NCI-H1930 (cell line): Measurements from ENCODE around the gene MAGI3.
A peak's percentile ranks its signal among the peaks of the same experiment; 100 is the strongest.

Experiments
- DNase-seq, 2 experiments: peaks; one replicate each; lab custom pipeline; 2025; lab: John Stamatoyannopoulos, UW

MAGI3 gene

DNA sequence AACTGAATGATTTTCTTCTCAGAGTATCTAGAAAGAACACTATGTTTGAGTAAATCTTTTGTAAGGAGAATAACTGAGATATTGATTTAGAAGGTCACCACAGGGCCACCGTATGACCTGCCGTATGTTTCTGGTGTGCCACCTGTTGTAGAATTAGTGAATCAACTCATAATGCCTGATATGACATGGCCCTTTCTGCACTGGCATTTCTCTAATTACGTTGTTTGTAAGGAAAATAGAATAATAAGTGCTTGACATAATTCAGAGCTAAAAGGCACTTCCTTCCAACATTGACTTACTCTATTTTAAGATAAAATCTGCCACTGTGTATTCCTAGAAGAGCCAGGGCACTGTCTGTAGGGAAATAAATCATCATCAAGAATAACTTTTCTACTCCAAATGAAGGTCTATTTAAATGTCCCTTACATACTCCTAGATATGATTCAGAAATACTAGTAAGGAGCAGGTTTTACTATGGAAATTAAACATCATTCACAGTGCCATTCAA, 267.3 kb downstream of the MAGI3 start:
- no peak for DNase-seq

DNA sequence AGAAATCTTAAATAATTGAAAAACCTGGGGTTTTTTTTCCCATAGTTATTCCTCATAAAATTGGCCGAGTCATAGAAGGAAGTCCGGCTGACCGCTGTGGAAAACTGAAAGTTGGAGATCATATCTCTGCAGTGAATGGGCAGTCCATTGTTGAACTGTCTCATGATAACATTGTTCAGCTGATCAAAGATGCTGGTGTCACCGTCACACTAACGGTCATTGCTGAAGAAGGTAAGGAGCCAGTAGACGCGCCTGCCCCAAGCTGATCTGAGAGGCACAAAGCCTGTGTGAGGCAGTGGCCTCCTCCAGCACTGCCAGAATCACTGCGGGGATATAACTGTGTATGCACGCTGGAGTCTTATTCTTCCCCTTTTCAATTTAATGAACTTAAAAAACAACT, 268.7 kb downstream of the MAGI3 start:
- DNase-seq, result no peak

DNA sequence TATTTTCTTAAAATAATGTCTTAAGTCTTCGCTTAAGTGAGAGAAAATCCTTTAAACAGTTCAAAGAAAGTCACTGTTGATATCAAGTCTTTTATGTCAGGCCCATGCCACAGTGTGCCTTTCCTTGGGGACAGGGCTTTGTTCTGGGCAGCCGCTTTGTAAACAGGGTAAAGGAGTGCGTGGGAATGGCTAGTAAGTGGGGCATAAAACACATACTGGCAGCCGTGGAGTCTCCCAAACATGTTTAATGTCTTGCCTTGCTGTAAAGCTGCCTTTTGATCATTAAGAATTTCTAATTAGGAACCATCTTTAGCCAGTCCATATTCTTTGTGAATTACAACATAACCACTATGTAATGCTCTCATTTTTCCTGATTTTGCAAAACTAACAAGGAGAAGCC, 269.2 kb downstream of the MAGI3 start:
- no peak for DNase-seq

DNA sequence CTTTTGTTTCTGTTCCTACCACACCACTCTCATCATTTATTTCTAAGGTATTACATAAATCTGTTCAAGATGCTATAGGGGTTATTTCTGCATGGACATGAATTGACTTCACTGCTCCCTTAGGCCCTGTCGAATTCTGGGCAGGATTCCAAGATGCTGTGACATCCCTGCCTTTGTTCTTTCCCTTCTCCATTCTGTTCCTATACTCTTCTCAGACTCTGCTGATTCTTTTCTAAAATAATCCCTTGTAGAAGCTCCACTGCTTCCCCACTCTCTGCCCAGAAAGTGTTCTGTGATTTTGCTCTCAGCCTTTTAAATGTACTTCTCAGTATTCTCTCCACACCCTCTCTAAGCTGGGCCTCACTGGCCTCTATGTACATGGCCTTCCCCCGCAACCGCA, 269.8 kb downstream of the MAGI3 start:
- DNase-seq, result no peak

DNA sequence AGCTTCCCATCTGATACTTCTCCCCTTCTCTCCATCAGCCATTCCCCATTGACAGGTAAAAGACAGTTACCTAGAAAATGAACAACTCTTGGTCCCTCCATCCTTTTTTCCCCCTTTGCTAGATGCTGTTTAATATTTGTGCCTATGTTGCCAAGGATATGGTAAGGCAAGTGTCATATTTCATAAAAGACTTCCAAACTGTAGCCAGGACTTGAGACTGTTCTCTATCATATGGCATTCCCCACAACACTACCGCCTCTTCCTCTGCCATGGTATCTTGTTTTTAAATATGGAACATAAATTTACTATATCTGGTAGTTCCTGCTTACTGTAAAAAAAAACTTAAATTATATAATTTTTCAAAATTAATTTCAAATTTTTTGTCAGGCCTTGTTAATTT, 271.8 kb downstream of the MAGI3 start:
- no peak for DNase-seq

DNA sequence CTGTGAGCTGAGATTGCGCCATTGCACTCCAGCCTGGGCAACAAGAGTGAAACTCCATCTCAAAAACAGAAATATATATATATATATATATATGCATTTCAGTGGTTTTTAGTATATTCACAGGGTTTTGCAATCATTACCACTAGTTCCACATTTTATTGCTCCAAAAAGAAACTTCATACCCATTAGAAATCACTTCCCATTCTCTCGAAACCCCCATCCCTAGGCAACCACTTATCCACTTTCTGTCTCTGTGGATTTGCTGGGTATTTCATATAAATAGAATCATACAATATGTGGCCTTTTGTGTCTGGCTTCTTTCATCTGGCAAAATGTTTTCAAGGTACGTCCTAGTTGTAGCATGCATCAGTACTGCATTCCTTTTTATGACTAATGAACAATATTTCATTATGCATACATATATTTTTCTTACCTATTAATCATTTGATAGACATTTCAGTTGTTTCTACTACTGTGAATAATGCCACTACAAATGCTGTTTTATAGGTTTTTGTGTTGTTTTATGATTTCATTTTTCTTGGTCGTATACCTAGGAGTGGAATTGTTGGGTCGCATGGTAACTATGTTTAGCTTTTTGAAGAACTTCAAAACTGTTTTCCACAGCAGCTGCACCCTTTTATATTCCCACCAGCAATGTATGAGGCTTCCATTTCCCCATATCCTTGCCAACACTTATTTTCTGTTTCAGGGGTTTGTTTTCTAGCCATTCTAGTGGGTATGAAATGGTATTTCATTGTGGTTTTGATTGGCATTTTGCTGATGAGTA, 273.0 kb downstream of the MAGI3 start:
- no peak for DNase-seq

DNA sequence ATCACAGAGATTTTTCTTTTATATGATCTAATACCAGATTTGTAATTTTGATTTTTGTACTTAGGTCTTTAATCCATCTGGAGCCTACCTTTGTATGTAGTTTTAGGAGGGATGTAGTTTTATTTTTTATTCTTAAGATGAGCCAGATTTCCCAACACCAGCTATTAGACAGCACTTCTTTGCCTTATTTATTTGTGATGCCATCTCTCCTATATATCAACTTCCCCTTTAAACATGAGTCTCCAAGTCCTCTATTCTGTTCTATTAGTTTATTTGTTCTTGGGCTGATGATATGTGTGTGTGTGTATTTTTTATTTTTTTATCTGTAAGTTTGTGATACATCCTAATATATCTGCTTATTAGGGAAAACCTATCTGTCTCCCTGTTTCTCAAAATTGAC, 274.8 kb downstream of the MAGI3 start:
- no peak for DNase-seq

DNA sequence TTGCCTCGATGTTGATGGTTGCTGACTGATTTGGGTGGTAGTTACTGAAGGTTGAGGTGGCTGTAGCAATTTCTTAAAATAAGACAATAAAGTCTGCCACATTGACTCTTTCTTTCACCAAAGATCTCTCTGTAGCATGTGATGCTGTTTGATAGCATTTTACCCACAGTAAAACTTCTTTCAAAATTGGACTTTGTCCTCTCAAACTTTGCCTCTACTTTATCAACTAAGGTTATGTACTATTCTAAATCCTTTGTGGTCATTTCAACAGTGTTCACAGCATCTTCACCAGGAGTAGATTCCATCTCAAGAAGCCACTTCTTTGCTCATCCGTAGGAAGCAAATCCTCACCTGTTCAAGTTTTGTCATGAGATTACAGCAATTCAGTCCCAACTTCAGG, 275.8 kb downstream of the MAGI3 start:
- DNase-seq, result no peak

DNA sequence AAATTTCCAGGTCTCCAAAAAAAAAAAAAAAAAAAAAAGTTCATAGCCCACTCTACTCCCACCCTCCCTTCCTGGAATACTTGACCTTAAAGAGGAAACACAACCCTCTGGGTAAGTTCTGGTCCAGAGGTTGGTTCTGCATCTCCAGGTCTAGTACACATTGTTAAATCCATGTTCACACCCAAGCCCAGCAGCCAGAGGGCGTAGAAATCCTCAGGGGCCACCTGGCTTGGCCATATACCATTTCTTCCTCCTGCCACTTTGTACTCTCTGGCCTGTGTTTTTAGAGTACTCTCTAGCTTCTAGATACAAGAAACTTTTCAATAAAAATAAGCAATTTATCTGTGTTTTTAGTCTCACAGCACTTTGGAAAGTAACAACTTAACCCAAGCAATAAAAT, 279.7 kb downstream of the MAGI3 start:
- no peak for DNase-seq

DNA sequence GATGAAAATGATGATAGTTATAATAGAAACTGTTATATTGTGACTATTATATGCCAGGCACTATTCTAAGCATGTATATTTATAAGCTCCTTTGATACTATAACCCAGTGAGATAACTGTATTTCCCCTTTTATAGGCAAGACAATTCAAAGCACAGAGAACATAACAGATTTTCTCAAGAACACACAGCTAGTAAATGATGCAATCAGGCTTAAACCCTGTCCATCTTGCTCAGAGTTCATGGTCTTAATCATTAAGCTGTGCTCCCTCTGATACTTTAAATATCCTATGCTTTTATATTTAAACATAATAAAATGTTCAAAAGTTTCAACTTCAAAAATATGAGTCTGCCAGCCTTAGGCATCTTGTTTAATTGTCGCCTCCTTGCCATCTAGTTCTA, 280.3 kb downstream of the MAGI3 start:
- no peak for DNase-seq

DNA sequence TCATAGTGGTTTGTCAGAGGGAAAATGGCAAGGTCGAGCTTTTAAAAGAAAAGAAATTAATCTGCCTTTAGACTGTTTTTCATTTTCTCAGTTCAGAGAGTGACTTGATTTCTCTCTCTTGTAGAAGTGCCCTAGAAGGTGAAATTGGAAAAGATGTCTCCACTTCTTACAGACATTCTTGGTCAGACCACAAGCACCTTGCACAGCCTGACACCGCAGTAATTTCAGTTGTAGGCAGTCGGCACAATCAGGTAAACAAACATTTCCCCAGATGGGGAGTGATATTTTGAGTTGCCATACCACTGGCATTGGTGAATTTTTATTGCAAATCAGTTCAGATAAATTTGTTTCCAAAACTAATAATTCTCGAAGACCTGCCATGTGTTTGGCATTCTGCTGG, 282.2 kb downstream of the MAGI3 start:
- DNase-seq, result no peak

DNA sequence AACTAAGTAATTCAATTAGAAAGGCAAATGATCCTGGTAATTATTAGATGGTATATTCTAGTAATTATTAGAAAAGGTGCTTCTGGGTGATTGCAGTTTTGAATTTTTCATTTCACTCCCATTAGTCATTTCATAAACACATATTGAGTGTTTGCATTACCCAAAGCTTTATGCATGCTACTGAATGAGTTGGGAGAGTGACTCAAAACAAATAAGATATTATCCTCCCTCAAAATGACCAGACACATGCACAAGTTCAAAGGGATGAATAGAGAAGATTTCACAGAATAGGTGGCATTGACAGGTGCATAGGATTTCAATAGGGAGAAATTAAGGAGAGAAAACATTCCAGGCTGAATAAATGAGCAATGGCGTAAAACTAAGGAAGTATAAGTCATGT, 284.3 kb downstream of the MAGI3 start:
- DNase-seq, result peak; percentile 69 to 79

DNA sequence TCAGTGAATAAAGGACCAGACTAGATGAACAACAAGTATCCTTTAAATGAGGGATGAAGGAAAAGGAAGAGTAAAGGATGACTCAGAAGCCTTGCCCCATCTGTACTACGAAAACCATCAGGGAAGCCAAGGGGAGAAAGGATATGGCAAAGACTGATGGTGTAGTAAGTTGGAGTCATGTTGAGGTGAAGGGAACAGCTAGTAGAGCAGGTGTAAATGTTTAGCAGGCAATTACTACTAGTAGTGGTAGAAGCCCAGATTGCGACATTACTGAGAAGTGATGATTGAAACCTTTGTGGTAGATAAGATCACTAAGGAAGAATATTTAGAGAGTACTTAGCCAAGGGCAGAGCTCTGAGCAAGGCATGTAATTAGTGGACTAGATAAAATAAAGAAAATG, 285.0 kb downstream of the MAGI3 start:
- peak in 1 of 2 experiments; percentile 36 for DNase-seq

DNA sequence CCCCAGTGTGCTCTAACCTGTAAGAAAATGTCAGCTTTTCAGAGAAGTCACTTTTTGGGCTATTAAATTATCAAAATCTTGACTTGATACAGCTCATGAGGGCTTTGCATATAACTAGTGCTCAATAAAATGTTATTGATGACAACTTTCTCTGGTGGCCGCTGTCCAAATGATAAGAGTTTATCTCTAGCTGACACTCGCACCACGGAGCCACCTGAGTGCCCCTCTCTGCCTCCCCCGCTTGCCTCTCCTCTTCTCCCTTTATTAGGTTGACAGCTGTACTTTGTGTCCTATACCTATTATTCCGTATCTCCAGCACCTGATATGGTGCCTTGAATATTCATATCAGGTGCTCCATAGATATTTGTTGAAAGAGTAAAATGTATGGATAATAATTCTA, 286.2 kb downstream of the MAGI3 start:
- DNase-seq, result no peak

DNA sequence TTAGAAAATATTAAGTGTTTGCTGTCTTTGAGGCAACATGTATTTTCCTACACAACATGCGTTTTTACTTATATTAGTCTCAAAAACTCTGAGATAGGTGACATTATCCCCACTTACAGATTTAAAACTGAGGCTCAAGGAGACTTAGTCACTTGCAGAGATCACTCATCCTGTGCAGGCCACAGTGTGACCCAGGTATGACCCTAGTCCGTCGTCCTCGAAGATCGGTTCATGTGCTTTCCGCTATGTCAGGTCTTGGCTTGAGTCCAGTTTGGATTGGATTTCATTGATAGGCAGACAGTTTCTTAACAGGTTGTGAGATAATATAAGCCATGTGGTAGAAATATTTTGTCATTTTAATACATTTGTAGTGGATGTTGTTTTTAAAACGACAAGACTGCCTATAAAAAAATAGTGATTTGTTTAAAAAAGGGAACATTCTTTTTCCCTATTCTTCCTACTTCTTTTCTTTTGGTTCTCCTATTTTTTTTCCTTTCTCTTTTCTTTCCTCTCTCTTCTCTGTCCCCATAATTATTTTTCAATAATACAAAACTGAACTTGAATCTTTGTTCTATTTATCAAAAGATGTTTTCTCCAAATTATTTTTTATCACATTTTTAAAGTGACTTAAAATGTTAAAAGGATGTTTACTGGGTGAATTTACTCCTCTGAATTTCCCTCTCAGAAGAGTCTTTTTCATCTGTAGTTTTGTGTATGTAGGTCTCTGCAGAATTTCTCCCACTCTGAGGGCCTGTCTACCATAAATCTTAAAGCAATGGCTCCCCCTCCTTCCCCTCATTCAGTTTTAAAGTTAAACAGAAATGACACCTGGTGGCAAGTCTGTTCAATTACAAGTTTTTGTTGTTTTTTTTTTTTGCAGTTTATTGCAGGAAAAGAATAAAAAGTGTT, 287.2 kb downstream of the MAGI3 start:
- peak; percentile 14 to 22 for DNase-seq

DNA sequence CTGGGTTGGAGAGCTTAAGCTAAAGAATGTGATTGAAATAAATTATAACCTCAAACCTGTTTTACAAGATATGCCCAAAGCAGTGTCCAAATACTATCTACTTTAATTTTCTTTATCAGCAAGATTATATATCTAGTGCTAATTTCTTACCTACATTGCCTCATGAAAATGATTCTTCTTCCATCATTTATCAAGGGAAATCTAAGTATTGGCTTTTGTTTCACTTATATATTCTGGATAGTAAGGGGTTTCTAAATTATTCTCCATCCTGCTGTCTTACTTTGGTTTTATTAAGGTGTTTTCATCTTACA, 287.8 kb downstream of the MAGI3 start:
- no peak for DNase-seq

DNA sequence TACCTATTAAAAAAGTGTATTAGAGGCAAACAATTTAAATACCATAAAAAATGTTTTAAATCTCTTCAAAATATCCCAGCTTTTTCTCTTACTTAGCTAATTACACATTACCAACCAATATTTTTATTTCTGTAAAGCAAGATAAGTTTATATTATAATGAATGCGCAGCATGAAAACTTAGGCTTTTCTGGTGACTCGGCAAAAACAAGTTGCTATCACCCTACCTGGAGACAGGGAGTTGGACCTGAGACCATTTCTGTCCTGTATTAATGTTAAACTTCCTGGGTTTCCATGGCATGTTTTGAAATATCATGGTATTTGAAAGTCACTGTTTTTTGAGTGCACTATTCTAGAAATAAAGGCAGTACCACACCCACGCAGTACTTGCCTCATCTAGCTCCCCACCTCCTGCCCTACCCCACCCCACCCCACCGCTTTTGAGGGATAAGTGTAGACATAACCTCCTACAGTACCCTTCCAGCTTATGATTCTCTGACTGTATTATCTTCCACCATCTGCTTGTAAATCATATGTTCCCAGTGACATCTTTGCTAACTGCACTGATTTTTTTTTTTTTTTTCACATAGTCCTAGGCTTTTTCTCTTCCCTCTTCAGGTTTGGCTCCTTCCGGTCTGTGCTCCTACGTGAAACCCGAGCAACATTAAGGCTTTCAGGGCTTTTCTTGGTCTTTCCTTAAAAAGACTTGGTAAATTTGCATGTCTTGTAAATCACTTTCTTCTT, 291.5 kb downstream of the MAGI3 start:
- DNase-seq, result no peak

DNA sequence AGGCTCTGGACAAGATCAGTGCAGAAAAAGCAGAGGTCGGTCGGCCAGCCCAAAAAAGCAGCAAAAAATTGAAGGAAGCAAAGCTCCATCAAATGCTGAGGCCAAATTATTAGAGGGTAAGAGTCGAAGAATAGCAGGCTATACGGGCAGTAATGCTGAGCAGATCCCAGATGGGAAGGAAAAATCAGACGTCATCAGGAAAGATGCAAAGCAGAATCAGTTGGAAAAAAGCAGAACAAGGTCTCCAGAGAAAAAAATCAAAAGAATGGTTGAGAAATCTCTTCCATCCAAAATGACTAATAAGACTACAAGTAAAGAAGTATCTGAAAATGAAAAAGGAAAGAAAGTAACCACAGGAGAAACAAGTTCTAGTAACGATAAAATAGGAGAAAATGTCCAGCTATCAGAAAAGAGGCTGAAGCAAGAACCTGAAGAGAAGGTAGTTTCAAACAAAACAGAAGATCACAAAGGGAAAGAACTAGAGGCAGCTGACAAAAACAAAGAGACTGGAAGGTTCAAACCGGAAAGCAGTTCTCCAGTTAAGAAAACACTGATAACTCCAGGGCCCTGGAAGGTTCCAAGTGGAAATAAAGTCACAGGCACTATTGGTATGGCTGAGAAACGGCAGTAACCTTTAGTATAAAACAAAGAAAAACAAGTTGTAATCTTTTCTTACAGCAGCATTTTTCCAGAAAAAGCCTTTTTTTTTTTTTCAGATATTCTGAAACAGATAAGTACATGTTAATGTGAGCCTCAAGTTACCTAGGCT, 293.3 kb downstream of the MAGI3 start:
- no peak for DNase-seq

DNA sequence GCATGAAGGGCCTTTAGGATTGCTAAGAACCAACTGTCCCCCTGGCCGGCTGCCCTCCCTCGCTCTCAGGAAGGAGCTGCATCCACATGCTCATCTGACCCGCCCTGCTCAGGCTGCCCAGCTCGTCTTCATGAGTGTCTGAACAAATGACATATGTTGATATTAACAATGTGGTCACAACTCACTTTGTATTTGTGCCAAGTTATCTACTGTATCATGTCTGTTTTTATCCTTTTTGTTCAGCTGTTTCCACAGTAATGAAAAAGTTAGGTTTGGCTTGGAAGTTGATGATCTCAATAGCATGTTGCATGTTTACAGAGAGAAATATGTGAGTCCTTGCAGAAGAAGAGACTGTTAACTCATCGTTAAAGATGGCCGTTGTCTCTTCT, 293.8 kb downstream of the MAGI3 start:
- DNase-seq, result no peak

DNA sequence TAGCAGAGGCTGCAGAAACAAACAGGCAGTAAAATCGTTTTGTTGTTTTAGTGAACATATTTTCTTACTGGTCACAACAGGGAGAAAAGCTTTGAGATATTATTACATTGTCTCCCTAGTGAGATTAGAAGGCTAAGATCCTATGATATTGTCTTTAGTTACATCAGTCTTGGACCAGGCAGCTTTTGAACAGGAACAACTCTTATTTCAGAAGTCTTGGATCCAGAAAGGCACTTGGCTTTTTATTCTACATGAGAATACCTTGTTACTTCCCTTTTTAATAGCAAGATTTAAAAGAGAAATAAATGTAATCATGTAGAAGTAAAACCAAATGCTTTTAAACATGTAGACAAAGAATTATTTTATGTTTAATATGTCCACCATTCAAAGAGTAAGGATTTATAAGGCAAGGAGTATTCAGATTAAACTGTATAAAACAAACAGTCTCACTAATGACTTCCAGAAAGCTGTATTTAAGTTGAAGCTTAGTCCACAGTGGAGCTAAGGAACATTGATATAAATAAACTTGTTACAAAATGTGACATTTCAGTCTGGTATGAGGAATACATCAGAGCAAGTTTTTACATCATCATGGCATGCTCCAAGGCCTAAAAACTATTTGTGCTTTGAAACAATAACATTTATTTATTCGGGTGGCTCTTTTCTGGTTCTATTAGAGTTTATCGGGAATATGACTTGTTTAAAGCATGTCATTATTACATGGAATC, 296.7 kb downstream of the MAGI3 start:
- DNase-seq, result no peak

DNA sequence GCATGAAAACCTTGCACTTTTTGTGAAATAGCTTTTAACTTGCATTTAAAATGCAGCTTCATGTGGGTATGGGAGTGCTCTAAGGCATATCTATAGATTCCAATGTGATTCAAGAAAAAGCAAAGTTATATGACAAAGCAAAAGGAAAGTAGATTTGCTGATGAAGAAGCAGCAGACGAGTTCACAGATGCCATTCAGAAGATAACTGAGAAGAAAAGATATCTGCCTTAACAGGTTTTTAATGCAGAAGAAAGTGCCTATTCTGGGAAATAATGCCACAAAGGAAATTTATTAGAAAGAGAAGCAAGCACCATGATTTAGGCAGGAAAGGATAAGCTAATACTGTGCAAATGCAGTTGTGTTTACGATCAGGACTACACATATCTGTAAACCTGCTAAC, 300.9 kb downstream of the MAGI3 start:
- DNase-seq, result no peak
